ENCODE data around the gene USP44. TPM values are rescaled to one million over a fixed set of nuclear protein-coding genes. Genes with fewer than 3 reads are reported as not detected.

Gene USP44
- total RNA-seq, 1 experiment from 2014 or later = not detected

DNA sequence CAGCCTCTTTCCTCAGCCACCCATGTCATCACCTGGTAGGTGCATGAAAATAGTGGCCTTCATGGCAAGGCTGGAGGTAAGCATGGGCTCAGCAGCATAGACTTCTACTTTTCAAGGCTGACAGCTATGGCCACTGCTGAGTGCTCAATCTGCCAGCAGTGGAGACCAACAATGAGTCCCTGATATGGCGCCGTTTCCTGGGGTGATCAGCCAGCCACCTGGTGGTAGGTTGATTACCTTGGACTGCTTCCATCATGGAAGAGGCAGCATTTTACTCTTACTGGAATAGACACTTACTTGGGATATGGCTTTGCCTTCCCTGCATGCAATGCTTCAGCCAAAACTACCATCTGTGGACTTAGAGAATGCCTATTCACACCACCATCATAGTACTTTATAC lies 39.5 kb upstream of the USP44 start:
- no peak overlapping the region for H2AFZ ChIP-seq (ENCODE audit: low read length)
- H3K27ac ChIP-seq (ENCODE audit: low read length) = no peak overlapping the region
- no peak for ATAC-seq
- TF ChIP-seq EZH2 (IDR thresholded peaks at IDR 0.05; ENCODE audit: low read length, unreplicated experiment) (no peak), EZH2phosphoT487 (IDR thresholded peaks at IDR 0.05; ENCODE audit: borderline replicate concordance, low read length) (no peak)
- TF ChIP-seq, protein P1, sequence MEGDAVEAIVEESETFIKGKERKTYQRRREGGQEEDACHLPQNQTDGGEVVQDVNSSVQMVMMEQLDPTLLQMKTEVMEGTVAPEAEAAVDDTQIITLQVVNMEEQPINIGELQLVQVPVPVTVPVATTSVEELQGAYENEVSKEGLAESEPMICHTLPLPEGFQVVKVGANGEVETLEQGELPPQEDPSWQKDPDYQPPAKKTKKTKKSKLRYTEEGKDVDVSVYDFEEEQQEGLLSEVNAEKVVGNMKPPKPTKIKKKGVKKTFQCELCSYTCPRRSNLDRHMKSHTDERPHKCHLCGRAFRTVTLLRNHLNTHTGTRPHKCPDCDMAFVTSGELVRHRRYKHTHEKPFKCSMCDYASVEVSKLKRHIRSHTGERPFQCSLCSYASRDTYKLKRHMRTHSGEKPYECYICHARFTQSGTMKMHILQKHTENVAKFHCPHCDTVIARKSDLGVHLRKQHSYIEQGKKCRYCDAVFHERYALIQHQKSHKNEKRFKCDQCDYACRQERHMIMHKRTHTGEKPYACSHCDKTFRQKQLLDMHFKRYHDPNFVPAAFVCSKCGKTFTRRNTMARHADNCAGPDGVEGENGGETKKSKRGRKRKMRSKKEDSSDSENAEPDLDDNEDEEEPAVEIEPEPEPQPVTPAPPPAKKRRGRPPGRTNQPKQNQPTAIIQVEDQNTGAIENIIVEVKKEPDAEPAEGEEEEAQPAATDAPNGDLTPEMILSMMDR (conservative IDR thresholded peaks at IDR 0.05; ENCODE audit: low read depth, low read length) = no peak
- no peak overlapping the region for H3K9ac ChIP-seq (ENCODE audit: low read length)
- no peaks in the 10 kb centered on the region for H3K9me3 ChIP-seq (ENCODE audit: low read length)
- H4K20me1 ChIP-seq (ENCODE audit: low read length) = no peaks in the 10 kb centered on the region
- POLR2A ChIA-PET (ENCODE audit: unreplicated experiment) = no interaction called here
- intact Hi-C loops (cut with micrococcal nuclease) = no loop called here
- CTCF ChIA-PET = no interaction called here
- H3K4me3 ChIP-seq (ENCODE audit: low read length) = no peak overlapping the region
- no peak overlapping the region for H3K4me2 ChIP-seq (ENCODE audit: low read length)
- H3K4me1 ChIP-seq (ENCODE audit: insufficient read depth, low read length) = no peaks in the 10 kb centered on the region
- no peaks in the 10 kb centered on the region for H3K36me3 ChIP-seq (ENCODE audit: low read depth, low read length)
- DNase-seq = no peak
- H3K9me2 ChIP-seq (replicated peaks; ENCODE audit: low read length) = no peaks in the 10 kb centered on the region
- H3F3A ChIP-seq (ENCODE audit: low read length, unreplicated experiment) = no peaks in the 10 kb centered on the region
- H3K27me3 ChIP-seq (ENCODE audit: low read length) = no peaks in the 10 kb centered on the region
- no peaks in the 10 kb centered on the region for H3K79me2 ChIP-seq (ENCODE audit: low read length)
- BruUV-seq (replicated peaks) = no TSS peak

DNA sequence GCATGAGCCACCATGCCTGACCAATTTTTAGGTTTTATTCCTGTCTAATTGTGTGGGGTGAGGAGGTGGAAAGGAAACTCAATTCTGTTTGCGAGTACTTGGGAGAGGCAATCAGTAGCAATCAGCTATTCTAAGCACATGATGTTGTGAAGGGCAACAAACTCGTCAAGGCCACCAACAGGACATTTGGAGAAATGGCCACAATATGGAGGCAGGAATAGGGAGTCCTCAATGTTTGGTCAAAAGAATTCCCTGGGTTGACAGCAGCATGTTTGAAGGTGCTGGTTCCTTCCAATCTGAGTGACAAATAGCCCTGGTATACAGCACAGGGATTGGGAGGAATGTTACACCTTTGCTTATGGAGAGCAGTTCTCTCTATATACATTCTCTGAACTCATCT lies 32.7 kb upstream of the USP44 start:
- no peak for ATAC-seq
- H3K79me2 ChIP-seq (ENCODE audit: low read length) = no peaks in the 10 kb centered on the region
- no peaks in the 10 kb centered on the region for H3K36me3 ChIP-seq (ENCODE audit: low read depth, low read length)
- H3K9me2 ChIP-seq (replicated peaks; ENCODE audit: low read length) = no peaks in the 10 kb centered on the region
- ChIA-PET POLR2A (ENCODE audit: unreplicated experiment) (no interaction called here), CTCF (no interaction called here)
- no peak overlapping the region for H3K9ac ChIP-seq (ENCODE audit: low read length)
- H2AFZ ChIP-seq (ENCODE audit: low read length) = no peak overlapping the region
- no peak overlapping the region for H3K4me3 ChIP-seq (ENCODE audit: low read length)
- H4K20me1 ChIP-seq (ENCODE audit: low read length) = no peaks in the 10 kb centered on the region
- no TSS peak for BruUV-seq (replicated peaks)
- DNase-seq = no peak
- no peaks in the 10 kb centered on the region for H3K9me3 ChIP-seq (ENCODE audit: low read length)
- no peaks in the 10 kb centered on the region for H3F3A ChIP-seq (ENCODE audit: low read length, unreplicated experiment)
- intact Hi-C loops (cut with micrococcal nuclease) = loop anchor here (2.0 kb wide), 1 partner anchor 39 kb away; no protein-coding TSS in a partner anchor
- no peak for TF ChIP-seq EZH2 (IDR thresholded peaks at IDR 0.05; ENCODE audit: low read length, unreplicated experiment)
- TF ChIP-seq, protein P1 (conservative IDR thresholded peaks at IDR 0.05; ENCODE audit: low read depth, low read length) = peak; percentile 12; the same call in 1 of the 2 replicates
- TF ChIP-seq EZH2phosphoT487 (IDR thresholded peaks at IDR 0.05; ENCODE audit: borderline replicate concordance, low read length) = no peak
- no peaks in the 10 kb centered on the region for H3K27me3 ChIP-seq (ENCODE audit: low read length)
- H3K27ac ChIP-seq (ENCODE audit: low read length) = no peak overlapping the region
- H3K4me2 ChIP-seq (ENCODE audit: low read length) = no peak overlapping the region
- H3K4me1 ChIP-seq (ENCODE audit: insufficient read depth, low read length) = no peaks in the 10 kb centered on the region

DNA sequence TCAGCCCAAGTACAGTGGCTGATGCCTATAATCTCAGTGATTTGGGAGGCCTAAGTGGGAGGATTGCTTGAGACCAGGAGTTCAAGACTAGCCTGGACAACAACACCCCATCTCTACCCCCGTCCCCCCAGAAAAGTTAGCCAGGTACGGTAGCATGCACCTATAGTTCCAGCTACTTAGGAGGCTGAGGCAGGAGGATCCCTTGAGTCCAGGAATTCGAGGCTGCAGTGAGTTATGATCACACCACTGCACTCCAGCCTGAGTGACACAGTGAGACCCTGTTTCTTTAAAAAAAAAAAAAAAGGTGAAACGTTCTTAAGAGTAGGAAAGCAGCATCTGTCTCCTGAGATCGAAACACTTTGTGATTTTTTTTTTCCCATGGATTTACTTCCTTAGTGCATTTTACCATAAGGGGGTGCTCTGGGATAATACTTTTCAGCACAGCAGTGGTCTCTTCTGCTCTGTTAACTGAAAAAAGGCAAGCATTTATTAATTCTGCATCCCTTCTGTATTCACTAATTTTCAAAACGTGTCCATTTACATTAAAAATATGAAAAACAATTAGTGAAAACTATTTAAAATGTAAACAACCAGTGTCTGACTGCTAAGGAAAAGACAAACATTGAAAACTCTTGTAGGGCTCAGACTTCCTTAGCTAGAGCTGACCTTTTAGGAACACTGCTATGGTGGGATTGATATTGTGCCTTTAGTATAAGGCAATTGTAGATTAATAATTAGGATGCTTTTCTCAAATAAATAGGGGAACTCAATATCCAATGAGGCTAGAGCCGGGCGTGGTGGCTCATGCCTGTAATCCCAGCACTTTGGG lies 31.2 kb upstream of the USP44 start:
- Histone ChIP-seq H3K36me3 (ENCODE audit: low read depth, low read length) (no peaks in the 10 kb centered on the region), H3K4me1 (ENCODE audit: insufficient read depth, low read length) (no peaks in the 10 kb centered on the region), H2AFZ (ENCODE audit: low read length) (no peak overlapping the region), H3K4me3 (ENCODE audit: low read length) (no peak overlapping the region), H3K9ac (ENCODE audit: low read length) (no peak overlapping the region), H3K27me3 (ENCODE audit: low read length) (no peaks in the 10 kb centered on the region), H4K20me1 (ENCODE audit: low read length) (no peaks in the 10 kb centered on the region), H3K9me2 (replicated peaks; ENCODE audit: low read length) (no peaks in the 10 kb centered on the region), H3K79me2 (ENCODE audit: low read length) (no peaks in the 10 kb centered on the region), H3F3A (ENCODE audit: low read length, unreplicated experiment) (no peaks in the 10 kb centered on the region), H3K4me2 (ENCODE audit: low read length) (no peak overlapping the region), H3K9me3 (ENCODE audit: low read length) (no peaks in the 10 kb centered on the region), H3K27ac (ENCODE audit: low read length) (no peak overlapping the region)
- CTCF ChIA-PET = interaction anchor here (0.6 to 1.4 kb wide), 3 partner anchors 26 to 232 kb away, joined by 3 read pairs; no protein-coding TSS in a partner anchor
- TF ChIP-seq, protein P1 (conservative IDR thresholded peaks at IDR 0.05; ENCODE audit: low read depth, low read length) = peak; percentile 82
- TF ChIP-seq EZH2 (IDR thresholded peaks at IDR 0.05; ENCODE audit: low read length, unreplicated experiment) = no peak
- ATAC-seq = peak; percentile 81
- BruUV-seq (replicated peaks) = no TSS peak
- intact Hi-C loops (cut with micrococcal nuclease) = loop anchor here (1.0 to 2.0 kb wide), 3 partner anchors 40 to 267 kb away; no protein-coding TSS in a partner anchor
- POLR2A ChIA-PET (ENCODE audit: unreplicated experiment) = interaction anchor here (0.5 to 1.0 kb wide), 2 partner anchors 136 to 196 kb away, joined by 3 to 6 read pairs; no protein-coding TSS in a partner anchor
- DNase-seq = peak; percentile 71

Measured in PC-3 (cell line).